Hematopoietic multipotent progenitor cell treated with erythropoietin and hydrocortisone succinate and interleukin-3 and kit ligand, for 6 days (in vitro differentiated cells): ENCODE data around the gene SERPINA1.

Experiments used
- DNase-seq: peaks from one replicate; pipeline ENCODE4 v3.0.0-alpha.2; 2015

The SERPINA1 gene

DNA sequence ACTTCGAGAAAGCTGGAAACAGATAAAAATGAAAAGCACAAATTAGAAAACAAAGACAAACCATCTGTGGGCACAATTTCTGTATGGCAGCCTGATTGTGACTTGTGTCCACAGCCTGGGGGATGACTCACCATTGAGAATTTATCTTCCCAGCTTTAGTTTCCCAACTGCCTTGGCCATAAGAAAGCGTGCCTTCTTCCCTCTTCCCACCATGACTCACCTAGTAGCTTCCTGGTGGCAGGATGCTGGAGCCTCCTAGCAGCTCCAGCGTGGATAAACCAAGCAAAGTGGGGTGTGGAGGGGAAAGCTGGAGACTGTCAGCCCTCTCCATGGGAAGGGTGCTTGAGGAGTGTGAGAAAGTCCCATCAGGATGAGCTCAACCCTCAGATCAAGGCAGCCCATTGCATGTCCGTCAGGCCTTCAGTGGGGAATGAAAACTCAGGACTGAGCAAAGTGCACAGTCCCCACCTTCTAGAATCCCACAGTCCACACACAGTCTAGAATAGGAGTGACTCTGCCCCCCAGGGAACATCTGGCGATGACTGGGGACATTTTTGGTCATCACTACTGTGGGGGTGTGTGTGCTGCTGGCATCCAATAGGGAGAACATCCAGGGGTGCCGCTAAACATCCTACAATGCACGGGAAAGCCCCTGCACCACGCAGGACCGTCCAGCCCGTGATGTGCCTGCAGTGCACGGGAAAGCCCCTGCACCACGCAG lies 42.9 kb downstream of the SERPINA1 start:
- DNase-seq, result no peak

DNA sequence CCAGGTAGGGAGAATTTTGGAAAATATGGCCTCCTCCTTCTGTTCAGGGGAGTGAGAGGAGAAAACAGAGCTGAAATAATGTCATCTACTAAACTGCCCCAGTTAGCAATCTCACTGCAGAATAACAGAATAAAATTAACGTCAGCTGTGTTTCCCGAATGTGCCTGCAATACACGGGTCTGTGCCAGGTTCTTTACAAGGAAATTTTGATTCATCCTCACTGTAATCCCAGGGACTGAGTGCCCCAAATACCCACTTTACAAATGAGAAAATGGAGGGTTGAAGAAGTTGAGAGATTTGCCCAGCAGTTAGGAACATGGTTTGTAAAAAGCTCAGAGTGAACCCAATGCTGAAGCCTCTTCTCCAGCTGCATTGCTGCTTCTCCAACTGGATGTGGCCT lies 44.0 kb downstream of the SERPINA1 start:
- DNase-seq, result no peak

DNA sequence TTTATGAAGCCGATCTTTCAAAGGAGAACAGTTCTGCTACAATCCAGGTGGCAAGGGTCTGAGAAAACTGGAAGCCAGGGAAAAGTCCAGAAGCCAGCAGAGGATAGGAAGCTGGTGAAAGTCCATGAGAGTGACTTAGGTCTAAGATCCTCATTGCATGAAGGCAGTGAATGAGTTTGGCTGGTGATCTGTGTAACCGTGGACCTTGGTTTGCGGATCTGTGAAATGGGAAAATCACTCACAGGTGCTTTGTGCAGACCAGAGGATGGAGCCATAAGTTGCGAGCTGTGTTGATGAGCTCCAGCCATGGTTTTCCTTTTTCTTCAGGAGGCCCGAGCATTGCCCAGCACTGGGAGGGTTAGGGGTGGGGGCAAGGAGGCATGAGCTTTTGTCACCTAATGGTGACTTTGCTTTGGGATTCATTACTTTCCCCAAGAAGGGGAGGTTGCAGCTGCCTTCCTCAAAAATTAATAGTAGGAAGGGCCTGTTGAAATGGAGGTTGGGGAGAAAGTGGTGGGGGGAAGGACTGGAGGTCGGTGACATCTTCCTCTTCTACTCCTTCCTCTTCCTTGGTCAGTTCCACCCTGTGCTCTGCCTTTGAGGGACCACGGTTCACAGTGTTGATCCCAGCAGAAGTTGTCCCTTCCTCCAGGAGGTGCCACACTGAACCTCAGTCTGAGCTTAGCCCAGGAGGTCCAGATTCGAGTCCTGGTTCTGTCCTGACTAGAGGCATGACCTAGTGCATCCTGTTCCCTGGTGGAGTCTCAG lies 45.0 kb downstream of the SERPINA1 start:
- no peak for DNase-seq

- DNase-seq, result peak; percentile 61
These were observed 46.0 kb downstream of the SERPINA1 start for GRCh38 chr14:94342334-94342934.

GRCh38 chr14:94341656-94342333 lies 46.6 kb downstream of the SERPINA1 start:
- no peak for DNase-seq

GRCh38 chr14:94340533-94340932 lies 47.9 kb downstream of the SERPINA1 start:
- no peak for DNase-seq

DNA sequence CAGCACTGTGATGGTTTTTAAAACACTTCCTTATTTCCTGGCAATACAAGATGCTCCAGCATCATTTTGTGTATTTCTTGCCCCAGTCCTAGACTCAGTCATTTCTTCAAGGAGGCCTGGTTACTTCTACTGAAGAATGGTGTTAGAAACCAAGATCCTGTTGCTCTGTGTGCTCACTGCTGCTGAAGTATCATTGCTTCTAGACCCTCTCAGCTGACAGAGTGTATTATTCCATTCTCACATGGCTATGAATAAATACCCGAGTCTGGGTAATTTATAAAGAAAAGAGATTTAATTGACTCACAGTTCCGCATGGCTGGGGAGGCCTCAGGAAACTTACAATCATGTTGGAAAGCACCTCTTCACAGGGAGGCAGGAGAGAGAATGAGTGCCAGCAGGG lies 50.4 kb downstream of the SERPINA1 start:
- no peak for DNase-seq

DNA sequence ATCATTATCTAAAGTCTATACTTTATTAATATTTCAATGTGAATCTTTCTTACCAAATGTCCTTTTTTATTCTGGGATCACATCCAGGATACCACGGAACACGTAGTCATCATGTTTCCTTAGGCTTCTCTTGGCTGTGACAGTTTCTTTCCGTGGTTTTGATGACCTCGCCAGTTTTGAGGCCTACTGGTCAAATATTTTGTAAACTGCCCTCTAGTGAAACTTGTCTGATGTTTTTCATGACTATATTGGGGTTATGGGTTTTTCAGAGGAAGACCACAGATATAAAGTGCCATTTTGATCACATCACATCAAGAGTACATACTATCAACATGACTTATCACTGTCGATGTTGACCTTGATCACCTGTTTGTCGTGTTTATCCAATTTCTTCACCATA lies 51.1 kb downstream of the SERPINA1 start:
- DNase-seq, result no peak

DNA sequence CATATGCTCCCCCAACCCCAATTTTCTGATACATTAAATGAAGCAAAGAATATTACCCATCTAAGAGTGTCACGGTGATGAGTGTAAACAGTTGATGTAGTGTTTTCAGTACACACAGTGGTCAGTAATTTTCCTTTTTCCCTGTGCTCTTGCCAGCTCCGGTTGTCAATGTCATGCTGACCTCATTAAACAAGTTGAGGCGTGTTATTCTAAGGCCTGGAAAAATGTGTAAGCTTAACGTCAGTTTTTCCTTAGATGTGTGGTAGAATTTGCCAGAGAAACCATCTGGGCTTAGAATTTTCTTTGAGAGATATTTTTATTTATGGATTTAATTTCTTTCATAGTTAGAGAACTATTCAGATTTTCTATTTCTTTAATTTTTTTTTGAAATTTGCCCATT lies 53.5 kb downstream of the SERPINA1 start:
- DNase-seq, result no peak

- DNase-seq, result no peak
These were observed 55.8 kb downstream of the SERPINA1 start for GRCh38 chr14:94332587-94332986.

DNA sequence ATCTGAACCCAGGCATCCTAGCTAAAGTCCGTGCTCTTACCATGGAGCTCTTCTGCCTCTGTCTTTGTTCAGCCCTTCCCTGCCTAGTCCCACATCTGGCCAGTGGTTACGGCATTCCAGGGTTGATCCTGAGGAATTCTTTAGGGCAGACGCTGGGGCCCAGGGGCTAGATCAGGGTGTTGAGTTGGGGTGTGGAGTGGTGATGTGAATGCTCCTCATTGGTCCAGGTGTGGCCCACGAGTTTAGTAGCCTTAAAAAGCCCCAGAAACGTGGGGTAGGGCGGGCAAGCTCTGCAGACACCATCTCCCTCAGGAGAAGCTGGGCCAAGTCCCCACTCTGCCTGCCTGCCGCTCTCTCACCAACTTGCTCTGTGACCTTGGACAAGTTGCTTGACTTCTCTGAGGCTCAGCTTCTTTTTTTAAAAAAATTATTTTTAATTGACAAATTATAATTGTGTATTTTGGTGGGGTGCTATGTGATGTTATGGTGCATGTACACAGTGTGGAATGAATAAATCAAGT lies 56.3 kb downstream of the SERPINA1 start:
- no peak for DNase-seq

DNA sequence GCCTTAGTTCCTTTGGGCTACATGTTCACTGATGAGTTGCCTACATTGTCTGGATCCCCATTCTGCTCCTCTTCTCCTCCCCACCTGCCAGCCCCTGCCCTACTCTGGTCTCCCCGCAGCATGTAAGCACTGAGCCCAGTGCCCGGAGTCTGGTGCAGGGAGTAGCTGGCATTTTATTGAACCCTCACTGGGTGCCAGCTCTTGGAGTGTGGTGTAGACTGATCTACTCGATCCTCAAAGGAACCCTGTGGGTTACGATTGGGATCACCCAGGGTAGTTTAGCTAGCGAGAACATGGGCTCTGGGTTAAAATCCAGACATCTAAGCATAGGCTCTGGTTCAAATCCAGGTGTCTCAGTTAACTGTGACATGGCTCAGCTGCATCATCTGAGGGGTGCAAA lies 56.9 kb downstream of the SERPINA1 start:
- no peak for DNase-seq

GRCh38 chr14:94330857-94331256 lies 57.5 kb downstream of the SERPINA1 start:
- no peak for DNase-seq

GRCh38 chr14:94330432-94330831 lies 58.0 kb downstream of the SERPINA1 start:
- no peak for DNase-seq

DNA sequence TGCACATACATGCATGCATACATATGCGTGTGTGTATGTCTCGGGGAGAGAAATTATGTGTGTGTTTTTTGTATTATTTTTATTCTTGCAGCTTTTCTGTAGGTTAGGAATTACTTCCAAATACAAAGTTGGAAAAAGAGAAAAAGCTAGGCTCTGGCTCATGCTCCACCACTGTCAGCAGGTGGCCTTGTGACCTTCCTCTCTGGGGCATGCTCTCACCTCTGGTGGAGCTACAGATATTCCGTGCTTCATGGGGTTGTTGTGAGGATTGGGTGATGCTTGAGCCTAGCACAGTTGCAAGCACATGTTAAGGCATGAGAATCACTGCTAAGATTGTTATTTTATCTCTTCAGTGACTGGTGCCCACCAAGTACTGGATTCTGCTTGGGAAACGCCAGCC lies 58.5 kb downstream of the SERPINA1 start:
- no peak for DNase-seq

DNA sequence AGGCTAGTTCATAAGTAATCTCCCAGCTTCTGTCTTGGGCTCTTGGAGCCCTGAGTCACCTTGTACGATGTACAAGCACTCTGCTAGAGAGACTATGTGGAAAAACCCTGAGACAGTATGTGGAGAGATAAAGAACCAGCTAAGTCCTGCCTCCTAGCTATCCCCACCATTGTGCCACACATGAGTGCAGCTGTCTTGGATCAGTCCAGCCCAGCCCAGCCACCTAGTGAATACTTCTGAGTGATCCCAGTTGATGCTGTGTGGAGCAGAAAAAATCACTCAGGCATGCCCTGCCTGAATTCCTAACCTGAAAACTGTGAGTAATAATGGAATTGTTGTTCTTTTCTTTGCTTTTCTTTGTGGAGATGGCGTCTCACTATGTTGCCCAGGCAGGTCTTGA lies 60.2 kb downstream of the SERPINA1 start:
- DNase-seq, result no peak
